CD14-positive monocyte (primary cell): ENCODE measurements around the gene LRRFIP2. TPM values are rescaled to one million over a fixed set of nuclear protein-coding genes. Genes with fewer than 3 reads are reported as not detected.

Source experiments
- DNase-seq, 3 donors: peaks; one replicate each; pipeline ENCODE4 v3.0.0-alpha.2; 2011 to 2022
- H2AFZ ChIP-seq: 2 replicates; pipeline ENCODE4 v1.6.0; 2012; ENCODE audit warnings: mild to moderate bottlenecking, low read depth, low read length, inconsistent platforms; ENCODE audit not compliant: insufficient read depth, poor library complexity, severe bottlenecking
- H3K27ac ChIP-seq, 2 donors: 1 replicate in 1 of 2; 2 replicates in 1 of 2; pipeline ENCODE4 v1.5.1; 2012 to 2013; ENCODE audit warnings: low read length in 2 of 2, control low read depth in 1 of 2, inconsistent platforms in 1 of 2, low read depth in 1 of 2, mild to moderate bottlenecking in 1 of 2
- H3K27me3 ChIP-seq, 2 donors: one replicate each; pipeline versions ENCODE4 v1.6.0 to v1.6.1; 2011 to 2013; ENCODE audit warnings: low read length in 2 of 2; ENCODE audit not compliant: control insufficient read depth in 2 of 2, insufficient read depth in 2 of 2
- H3K36me3 ChIP-seq, 2 donors: replicated peaks in 1 of 2; 1 replicate in 1 of 2; 2 replicates in 1 of 2; pipeline versions ENCODE4 v1.5.1 to v1.6.1; 2012 to 2013; ENCODE audit warnings: low read length in 2 of 2, control low read depth in 1 of 2, inconsistent platforms in 1 of 2, mild to moderate bottlenecking in 1 of 2; ENCODE audit not compliant: insufficient read depth in 2 of 2, control insufficient read depth in 1 of 2
- H3K4me1 ChIP-seq, 2 donors: 1 replicate in 1 of 2; 2 replicates in 1 of 2; pipeline versions ENCODE4 v1.5.1 to v1.6.1; 2012 to 2013; ENCODE audit warnings: low read length in 2 of 2, control low read depth in 1 of 2, inconsistent platforms in 1 of 2, mild to moderate bottlenecking in 1 of 2, moderate library complexity in 1 of 2; ENCODE audit not compliant: insufficient read depth in 2 of 2, control insufficient read depth in 1 of 2
- H3K4me2 ChIP-seq: replicated peaks from 2 replicates; pipeline ENCODE3; 2012; ENCODE audit warnings: low read length, moderate library complexity, mild to moderate bottlenecking; ENCODE audit not compliant: poor library complexity, severe bottlenecking; ENCODE audit errors: extremely low read depth
- H3K4me3 ChIP-seq, 3 experiments: fragments of 200-600 bp in 1 of 3; sonication (generic) in 1 of 3; replicated peaks in 1 of 3; 1 replicate in 2 of 3; 2 replicates in 1 of 3; pipeline ENCODE4 v1.5.1; 2011 to 2013; ENCODE audit warnings: low read length in 3 of 3, mild to moderate bottlenecking in 3 of 3, control low read depth in 2 of 3, low read depth in 2 of 3, inconsistent platforms in 1 of 3, moderate library complexity in 1 of 3
- H3K79me2 ChIP-seq: 2 replicates; pipeline ENCODE4 v1.6.0; 2012; ENCODE audit warnings: mild to moderate bottlenecking, control low read depth, inconsistent platforms, low read length, moderate library complexity; ENCODE audit not compliant: insufficient read depth
- H3K9ac ChIP-seq: 2 replicates; pipeline ENCODE4 v1.6.0; 2017; ENCODE audit warnings: low read length, mild to moderate bottlenecking; ENCODE audit not compliant: insufficient read depth, poor library complexity, severe bottlenecking
- H3K9me3 ChIP-seq, 2 donors: replicated peaks in 1 of 2; 1 replicate in 1 of 2; 2 replicates in 1 of 2; pipeline versions ENCODE4 v1.5.1 to v1.6.1; 2012 to 2013; ENCODE audit warnings: low read length in 2 of 2, control low read depth in 1 of 2; ENCODE audit not compliant: control insufficient read depth in 1 of 2, insufficient read depth in 1 of 2
- H4K20me1 ChIP-seq: 2 replicates; pipeline ENCODE4 v1.6.0; 2012; ENCODE audit warnings: mild to moderate bottlenecking, low read length, control low read depth, moderate library complexity; ENCODE audit not compliant: insufficient read depth
- H3K27ac Mint-ChIP-seq, 7 donors: one replicate each; pipeline ENCODE4 v1.8.0; 2020; ENCODE audit warnings: mild to moderate bottlenecking in 7 of 7, mixed read lengths in 7 of 7, moderate library complexity in 6 of 7, inconsistent platforms in 2 of 7
- H3K27me3 Mint-ChIP-seq, 3 donors: one replicate each; pipeline ENCODE4 v1.8.0; 2021 to 2022; ENCODE audit warnings: low read depth in 3 of 3, mild to moderate bottlenecking in 3 of 3, mixed read lengths in 3 of 3, moderate library complexity in 3 of 3, inconsistent platforms in 1 of 3
- H3K36me3 Mint-ChIP-seq, 2 donors: one replicate each; pipeline ENCODE4 v1.8.0; 2020; ENCODE audit warnings: mixed read lengths in 2 of 2, inconsistent platforms in 1 of 2, mild to moderate bottlenecking in 1 of 2
- H3K4me1 Mint-ChIP-seq: one replicate; pipeline ENCODE4 v1.8.0; 2020; ENCODE audit warnings: mild to moderate bottlenecking, mixed read lengths
- H3K4me3 Mint-ChIP-seq, 2 donors: one replicate each; pipeline ENCODE4 v1.8.0; 2020; ENCODE audit warnings: mild to moderate bottlenecking in 2 of 2, mixed read lengths in 2 of 2, moderate library complexity in 1 of 2
- H3K9me3 Mint-ChIP-seq, 7 donors: one replicate each; pipeline ENCODE4 v1.8.0; 2020 to 2022; ENCODE audit warnings: mixed read lengths in 7 of 7, mild to moderate bottlenecking in 6 of 7, moderate library complexity in 6 of 7, inconsistent platforms in 2 of 7
- CTCF ChIP-seq: fragments of 200-600 bp; IDR thresholded peaks from one replicate; pipeline ENCODE4 v1.8.0; 2022; ENCODE audit warnings: antibody characterized with exemption, mild to moderate bottlenecking
- WGBS: methylation state at CpG from one replicate; pipeline ENCODE4 v1.1.5; 2013; ENCODE audit warnings: missing lambda C conversion rate; ENCODE audit not compliant: insufficient coverage; 5-methylcytosine and 5-hydroxymethylcytosine counted together
- intact Hi-C, 2 donors: fragments of 100-400 bp; cut with micrococcal nuclease; formaldehyde crosslinking; loops; one replicate each; pipeline versions ENCODE4 v1.15.0 to v1.15.1; 2023
- polyA plus RNA-seq, 3 donors: library from polyadenylated mRNA; depleted of rRNA in 1 of 3; unstranded in 2 of 3; stranded (reverse) in 1 of 3; fragments of 300-500 nt in 2 of 3; fragments of >200 nt in 1 of 3; fragmentation: Illumina TruSeq in 2 of 3; gene quantifications; 1 replicate in 2 of 3; 2 replicates in 1 of 3; pipeline ENCODE4 v1.2.3, GENCODE V29; 2012 to 2021

Gene LRRFIP2
- polyA plus RNA-seq, 3 donors, result 30.9 to 39.4 (median 31.7) TPM

DNA sequence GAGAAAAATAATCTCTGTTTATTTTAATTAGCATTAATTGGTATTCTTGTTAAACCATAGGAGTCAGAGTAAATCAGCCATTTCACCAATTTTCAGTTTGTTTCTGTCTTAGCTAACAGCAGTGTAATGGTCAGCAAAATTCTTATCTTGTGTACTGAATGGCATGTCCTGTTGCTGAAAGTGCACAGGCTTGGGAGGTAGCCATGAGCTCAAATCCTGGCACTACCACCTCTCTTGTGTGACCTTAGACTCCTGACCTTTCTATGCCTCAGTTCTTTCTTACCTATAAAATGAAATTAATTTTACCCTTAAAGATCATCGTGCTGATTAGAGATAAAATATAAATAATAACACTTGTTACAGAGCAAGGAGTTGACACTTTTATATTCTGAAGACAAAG lies 145.3 kb downstream of the LRRFIP2 start:
- Mint-ChIP-seq H3K9me3 (peaks cover 0 to 8% (median 3%) of the 10 kb centered on the region in 7 donors), H3K4me1 (peaks cover 10% of the 10 kb centered on the region), H3K27ac (no peak overlapping the region), H3K4me3 (no peak overlapping the region), H3K27me3 (peaks cover 0 to 2% (median 2%) of the 10 kb centered on the region in 3 donors), H3K36me3 (peaks cover 75 to 80% of the 10 kb centered on the region in 2 donors)
- peaks cover 11 to 12% of the 10 kb centered on the region in 2 donors for H3K4me1 ChIP-seq
- no peak for TF ChIP-seq CTCF
- DNase-seq, result no peak
- H3K27me3 ChIP-seq, result no peaks in the 10 kb centered on the region
- H3K9ac ChIP-seq, result no peak overlapping the region
- H3K4me2 ChIP-seq, result no peak overlapping the region
- H2AFZ ChIP-seq, result no peak overlapping the region
- intact Hi-C loops, result no loop called here
- no peak overlapping the region for H3K27ac ChIP-seq
- H3K79me2 ChIP-seq, result no peaks in the 10 kb centered on the region
- H3K36me3 ChIP-seq, result peaks cover 60 to 84% of the 10 kb centered on the region in 2 donors
- no peaks in the 10 kb centered on the region for H3K9me3 ChIP-seq
- no peak overlapping the region for H3K4me3 ChIP-seq
- WGBS, result no CpG with 5 or more reads among the region's 1 CpG
- H4K20me1 ChIP-seq, result no peaks in the 10 kb centered on the region

DNA sequence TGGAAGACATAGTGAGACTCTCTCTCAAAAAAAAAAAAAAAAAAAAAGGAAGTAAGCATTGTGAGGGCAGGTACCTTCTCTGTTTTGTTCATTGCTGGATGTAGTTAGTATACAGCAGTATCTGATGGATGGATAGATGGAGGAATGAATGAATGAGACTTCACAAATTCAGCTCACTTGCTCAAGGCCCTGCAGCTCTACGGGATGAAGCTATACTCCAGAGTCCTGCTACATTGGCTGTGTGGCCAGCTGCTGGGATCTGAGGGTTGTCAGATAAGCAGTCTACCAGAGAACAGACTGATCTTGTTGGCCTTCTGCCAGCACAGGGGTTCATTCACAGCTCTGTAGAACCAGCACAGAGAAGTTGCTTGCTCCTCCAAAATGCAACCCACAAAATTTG lies 146.1 kb downstream of the LRRFIP2 start:
- no peaks in the 10 kb centered on the region for H4K20me1 ChIP-seq
- no peak overlapping the region for H3K4me2 ChIP-seq
- intact Hi-C loops, result no loop called here
- Mint-ChIP-seq H3K36me3 (peaks cover 76 to 79% of the 10 kb centered on the region in 2 donors), H3K4me1 (peaks cover 11% of the 10 kb centered on the region), H3K27me3 (peaks cover 0 to 2% (median 2%) of the 10 kb centered on the region in 3 donors), H3K9me3 (peaks cover 0 to 8% (median 2%) of the 10 kb centered on the region in 7 donors), H3K4me3 (no peak overlapping the region), H3K27ac (peak overlapping the region in 1 of 7 donors; percentile 22)
- H3K4me3 ChIP-seq, result no peak overlapping the region
- no peak for DNase-seq
- H3K9ac ChIP-seq, result no peak overlapping the region
- H3K79me2 ChIP-seq, result no peaks in the 10 kb centered on the region
- H3K4me1 ChIP-seq, result peaks cover 11 to 13% of the 10 kb centered on the region in 2 donors
- no peak for TF ChIP-seq CTCF
- H3K27ac ChIP-seq, result peak overlapping the region in 1 of 2 donors; percentile 17
- H3K36me3 ChIP-seq, result peaks cover 56 to 82% of the 10 kb centered on the region in 2 donors
- WGBS, result 100% methylated on average over 1 of the region's 1 CpG
- no peak overlapping the region for H2AFZ ChIP-seq
- H3K27me3 ChIP-seq, result no peaks in the 10 kb centered on the region
- H3K9me3 ChIP-seq, result no peaks in the 10 kb centered on the region
